SK-N-SH (cell line): ENCODE results near the gene RC3H2. TPM values are rescaled to one million over a fixed set of nuclear protein-coding genes. Genes with fewer than 3 reads are reported as not detected.
A peak's percentile ranks its signal among the peaks of the same experiment; 100 is the strongest.
"Not testable (repeated sequence)": the region's sequence is repeated elsewhere in the genome, so short reads cannot be mapped to it uniquely, and the experiment has no call there.

Source experiments
- CTCF ChIA-PET: fragments of 300-600, 350-600 bp; formaldehyde crosslinking; extraction: SDS; loops from one replicate; lab custom pipeline; 2021; lab: Yijun Ruan, JAX
- POLR2A ChIA-PET: fragments of 350-600 bp; sonication (Branson Sonifier 250); formaldehyde crosslinking; extraction: SDS; loops from one replicate; lab custom pipeline; 2020; ENCODE audit warnings: antibody characterized with exemption, inconsistent platforms; lab: Yijun Ruan, JAX
- DNase-seq: peaks from one replicate; pipeline ENCODE4 v3.0.0; 2012
- H2AFZ ChIP-seq: fragments of 200-600 bp; sonication (generic); 2 replicates; pipeline ENCODE4 v1.8.1; 2016; ENCODE audit warnings: antibody characterized with exemption, mild to moderate bottlenecking, low read depth
- H3F3A ChIP-seq: fragments of 200-600 bp; sonication (generic); replicated peaks from 2 replicates; pipeline ENCODE3; 2016; ENCODE audit warnings: antibody characterized with exemption, mild to moderate bottlenecking; ENCODE audit not compliant: insufficient read depth
- H3K27ac ChIP-seq, 2 experiments: fragments of 200-500 bp in 1 of 2; fragments of 200-600 bp in 1 of 2; sonication (Bioruptor generic) in 1 of 2; sonication (generic), shearing (Covaris generic) in 1 of 2; 2 replicates each; pipeline versions ENCODE4 v1.5.1 to v1.6.1; 2014 to 2016; ENCODE audit warnings: low read depth in 2 of 2, inconsistent platforms in 1 of 2, low read length in 1 of 2, mild to moderate bottlenecking in 1 of 2, mixed read lengths in 1 of 2
- H3K27me3 ChIP-seq: fragments of 200-600 bp; sonication (generic), shearing (Covaris generic); 2 replicates; pipeline ENCODE4 v1.6.1; 2016; ENCODE audit warnings: mixed run types; ENCODE audit not compliant: insufficient read depth
- H3K36me3 ChIP-seq, 2 experiments: fragments of 200-500 bp in 1 of 2; fragments of 200-600 bp in 1 of 2; sonication (Bioruptor generic) in 1 of 2; sonication (generic) in 1 of 2; replicated peaks in 1 of 2; 2 replicates each; pipeline versions ENCODE3 to v1.5.1; 2014 to 2016; ENCODE audit warnings: low read length in 1 of 2, mild to moderate bottlenecking in 1 of 2; ENCODE audit not compliant: insufficient read depth in 2 of 2, control insufficient read depth in 1 of 2
- H3K4me1 ChIP-seq, 2 experiments: fragments of 200-500 bp in 1 of 2; fragments of 200-600 bp in 1 of 2; sonication (Bioruptor generic) in 1 of 2; sonication (generic), shearing (Covaris generic) in 1 of 2; 2 replicates each; pipeline versions ENCODE4 v1.5.1 to v1.6.1; 2014 to 2016; ENCODE audit warnings: low read depth in 1 of 2, low read length in 1 of 2, mixed run types in 1 of 2; ENCODE audit not compliant: insufficient read depth in 2 of 2, control insufficient read depth in 1 of 2
- H3K4me2 ChIP-seq: fragments of 200-600 bp; sonication (generic), shearing (Covaris generic); 2 replicates; pipeline ENCODE4 v1.6.1; 2017; ENCODE audit warnings: mixed run types
- H3K4me3 ChIP-seq, 2 experiments: fragments of 200-500 bp in 1 of 2; fragments of 200-600 bp in 1 of 2; sonication (Bioruptor generic) in 1 of 2; sonication (generic), shearing (Covaris generic) in 1 of 2; 2 replicates each; pipeline versions ENCODE4 v1.5.1 to v1.8.1; 2014 to 2016; ENCODE audit warnings: low read depth in 2 of 2, inconsistent platforms in 1 of 2, low read length in 1 of 2, mild to moderate bottlenecking in 1 of 2, mixed read lengths in 1 of 2, moderate library complexity in 1 of 2
- H3K79me2 ChIP-seq: fragments of 200-600 bp; sonication (generic); 2 replicates; pipeline ENCODE4 v1.8.1; 2017; ENCODE audit warnings: mild to moderate bottlenecking; ENCODE audit not compliant: insufficient read depth
- H3K9ac ChIP-seq: fragments of 200-600 bp; sonication (generic); 2 replicates; pipeline ENCODE4 v1.6.1; 2017; ENCODE audit warnings: mixed run types
- H3K9me2 ChIP-seq: fragments of 200-600 bp; sonication (generic); 2 replicates; pipeline ENCODE4 v1.6.1; 2017; ENCODE audit warnings: mixed run types
- H3K9me3 ChIP-seq: fragments of 200-600 bp; sonication (generic); 2 replicates; pipeline ENCODE4 v1.6.1; 2017; ENCODE audit warnings: mixed run types, mild to moderate bottlenecking, moderate library complexity
- H4K20me1 ChIP-seq: fragments of 200-600 bp; sonication (generic); 2 replicates; pipeline ENCODE4 v1.6.1; 2017; ENCODE audit warnings: mild to moderate bottlenecking, mixed run types; ENCODE audit not compliant: insufficient read depth
- EZH2phosphoT487 ChIP-seq: fragments of 200-600 bp; sonication (generic); IDR thresholded peaks from 2 replicates; pipeline ENCODE4 v1.6.1; 2017; ENCODE audit warnings: low read depth, mixed run types, mild to moderate bottlenecking, antibody characterized with exemption, moderate library complexity, borderline replicate concordance
- FOSL2 ChIP-seq: IDR thresholded peaks from 2 replicates; pipeline ENCODE4 v1.4.0; 2012; ENCODE audit warnings: low read depth, mild to moderate bottlenecking, moderate library complexity, borderline replicate concordance
- GABPA ChIP-seq: IDR thresholded peaks from 2 replicates; pipeline ENCODE4 v1.4.0; 2012; ENCODE audit warnings: low read depth, mild to moderate bottlenecking
- MXI1 ChIP-seq: IDR thresholded peaks from 2 replicates; pipeline ENCODE4 v1.6.1; 2012; ENCODE audit warnings: mild to moderate bottlenecking, low read depth, low read length, improper control_type of control experiment
- NFIC ChIP-seq: IDR thresholded peaks from 2 replicates; pipeline ENCODE4 v1.4.0; 2012; ENCODE audit warnings: borderline replicate concordance
- NRF1 ChIP-seq: IDR thresholded peaks from 2 replicates; pipeline ENCODE4 v1.6.1; 2012; ENCODE audit warnings: low read depth, mild to moderate bottlenecking, low read length
- RAD21 ChIP-seq: IDR thresholded peaks from 2 replicates; pipeline ENCODE4 v1.6.1; 2012; ENCODE audit warnings: mild to moderate bottlenecking, low read length
- RCOR1 ChIP-seq: fragments of 150-350 bp; IDR thresholded peaks from 2 replicates; pipeline ENCODE4 v1.6.1; 2017; ENCODE audit warnings: antibody characterized with exemption, low read length
- TCF12 ChIP-seq: IDR thresholded peaks from 2 replicates; pipeline ENCODE4 v1.4.0; 2012
- TEAD4 ChIP-seq: IDR thresholded peaks from 2 replicates; pipeline ENCODE4 v1.4.0; 2012; ENCODE audit warnings: mild to moderate bottlenecking, borderline replicate concordance; ENCODE audit not compliant: insufficient read depth
- WGBS: methylation state at CpG from one replicate; pipeline ENCODE4 v1.1.6; 2017; ENCODE audit warnings: low lambda C conversion rate; 5-methylcytosine and 5-hydroxymethylcytosine counted together
- polyA plus RNA-seq, 3 experiments: library from polyadenylated mRNA; depleted of rRNA; stranded (reverse); fragments of >200 nt; gene quantifications; 2 replicates each; pipeline ENCODE4 v1.2.3, GENCODE V29; 2012
- TF ChIP-seq, protein P1 (sequence below): IDR thresholded peaks from 2 replicates; pipeline ENCODE4 v1.4.0; 2012; ENCODE audit warnings: low read depth, borderline replicate concordance
- TF ChIP-seq, protein P2 (sequence below): fragments of 150-350 bp; IDR thresholded peaks from 2 replicates; pipeline ENCODE4 v1.6.1; 2017; ENCODE audit warnings: antibody characterized with exemption, low read length, low read depth, borderline replicate concordance

The RC3H2 gene
- polyA plus RNA-seq, 1 of the 3 experiments (the other 2 are of a cell fraction) = 12.4 TPM

DNA sequence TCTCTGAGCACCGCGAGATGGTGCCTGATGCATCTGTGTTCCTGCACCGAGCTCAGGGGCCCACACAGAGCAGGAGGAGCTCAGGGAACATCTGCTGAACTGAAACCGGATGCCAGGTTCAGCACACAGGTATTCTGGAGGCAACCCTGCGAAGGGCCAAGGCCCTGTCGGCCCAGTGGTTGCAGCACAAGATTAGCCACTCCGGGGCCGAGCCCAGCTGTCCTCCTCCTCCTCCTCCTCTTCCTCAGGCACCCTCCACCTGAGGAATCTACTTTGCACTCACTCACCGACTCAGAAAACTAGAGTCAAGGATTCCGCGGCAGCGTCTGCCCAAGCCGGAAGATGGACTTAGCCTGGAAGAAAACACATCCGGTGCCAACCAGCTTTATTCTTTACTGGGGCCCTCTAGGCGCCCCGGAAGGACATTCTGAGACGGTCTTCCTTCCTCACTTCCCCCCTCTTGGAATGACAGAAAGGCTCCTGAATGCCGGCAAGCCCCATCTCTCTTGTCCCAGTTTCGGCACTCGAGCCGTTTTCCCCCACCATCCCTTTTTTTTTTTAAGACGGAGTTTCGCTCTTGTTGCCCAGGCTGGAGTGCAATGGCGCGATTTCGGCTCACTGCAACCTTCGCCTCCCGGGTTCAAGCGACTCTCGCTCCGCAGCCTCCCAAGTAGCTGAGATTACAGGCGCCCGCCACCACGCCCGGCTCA, 8.0 kb upstream of the RC3H2 start, which contains the start of gene ZBTB6 (continued):
- TF ChIP-seq, protein P1, sequence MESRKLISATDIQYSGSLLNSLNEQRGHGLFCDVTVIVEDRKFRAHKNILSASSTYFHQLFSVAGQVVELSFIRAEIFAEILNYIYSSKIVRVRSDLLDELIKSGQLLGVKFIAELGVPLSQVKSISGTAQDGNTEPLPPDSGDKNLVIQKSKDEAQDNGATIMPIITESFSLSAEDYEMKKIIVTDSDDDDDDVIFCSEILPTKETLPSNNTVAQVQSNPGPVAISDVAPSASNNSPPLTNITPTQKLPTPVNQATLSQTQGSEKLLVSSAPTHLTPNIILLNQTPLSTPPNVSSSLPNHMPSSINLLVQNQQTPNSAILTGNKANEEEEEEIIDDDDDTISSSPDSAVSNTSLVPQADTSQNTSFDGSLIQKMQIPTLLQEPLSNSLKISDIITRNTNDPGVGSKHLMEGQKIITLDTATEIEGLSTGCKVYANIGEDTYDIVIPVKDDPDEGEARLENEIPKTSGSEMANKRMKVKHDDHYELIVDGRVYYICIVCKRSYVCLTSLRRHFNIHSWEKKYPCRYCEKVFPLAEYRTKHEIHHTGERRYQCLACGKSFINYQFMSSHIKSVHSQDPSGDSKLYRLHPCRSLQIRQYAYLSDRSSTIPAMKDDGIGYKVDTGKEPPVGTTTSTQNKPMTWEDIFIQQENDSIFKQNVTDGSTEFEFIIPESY = peak; percentile 68; the same call in 1 of the 2 replicates
- no peak; the same call in 1 of the 2 replicates for TF ChIP-seq RAD21
- no peak for TF ChIP-seq TEAD4
- TF ChIP-seq MXI1 = peak; percentile 29; the same call in 1 of the 2 replicates
- TF ChIP-seq TCF12 = peak; percentile 13; the same call in 1 of the 2 replicates
- peak; percentile 96 for TF ChIP-seq GABPA
- TF ChIP-seq NRF1 = no peak
- TF ChIP-seq, protein P2, sequence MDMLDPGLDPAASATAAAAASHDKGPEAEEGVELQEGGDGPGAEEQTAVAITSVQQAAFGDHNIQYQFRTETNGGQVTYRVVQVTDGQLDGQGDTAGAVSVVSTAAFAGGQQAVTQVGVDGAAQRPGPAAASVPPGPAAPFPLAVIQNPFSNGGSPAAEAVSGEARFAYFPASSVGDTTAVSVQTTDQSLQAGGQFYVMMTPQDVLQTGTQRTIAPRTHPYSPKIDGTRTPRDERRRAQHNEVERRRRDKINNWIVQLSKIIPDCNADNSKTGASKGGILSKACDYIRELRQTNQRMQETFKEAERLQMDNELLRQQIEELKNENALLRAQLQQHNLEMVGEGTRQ = no peak
- TF ChIP-seq FOSL2 = no peak
- TF ChIP-seq RCOR1 = peak; percentile 56; the same call in 1 of the 2 replicates
- TF ChIP-seq, all 33 proteins: peak for 12

DNA sequence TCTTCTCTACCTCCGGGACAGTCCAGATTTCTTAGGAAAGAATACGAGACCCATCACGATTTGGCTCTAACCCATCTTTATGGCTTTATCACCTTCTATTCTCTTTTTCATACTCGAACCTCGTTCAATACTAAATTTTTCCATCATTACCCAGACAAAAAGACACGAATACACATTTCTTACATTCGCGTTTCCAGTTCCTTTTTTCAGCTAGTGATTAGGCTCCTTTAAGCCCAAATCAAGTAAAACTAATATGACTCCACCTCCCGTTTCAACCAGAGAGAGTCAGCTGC, 7.5 kb upstream of the RC3H2 start:
- no peaks in the 10 kb centered on the region for H3K9me2 ChIP-seq
- CTCF ChIA-PET = interaction anchor here (0.8 to 1.8 kb wide), 3 partner anchors 17 to 78 kb away, joined by 3 to 5 read pairs (median 5); partner anchors contain the start of gene ZBTB26
- peak overlapping the region; percentile 78 for H3K9ac ChIP-seq
- peak overlapping the region; percentile 86 for H2AFZ ChIP-seq
- TF ChIP-seq, protein P1 = no peak
- TF ChIP-seq NFIC = no peak
- no peak for TF ChIP-seq EZH2phosphoT487
- H3K27me3 ChIP-seq = no peaks in the 10 kb centered on the region
- H3K27ac ChIP-seq = peak overlapping the region; percentile 86 to 96
- H3K79me2 ChIP-seq = peaks cover 60% of the 10 kb centered on the region
- H4K20me1 ChIP-seq = no peaks in the 10 kb centered on the region
- H3K36me3 ChIP-seq = peaks cover 42 to 47% of the 10 kb centered on the region in 2 experiments
- H3K4me3 ChIP-seq = peak overlapping the region; percentile 72 to 93
- peaks cover 44% of the 10 kb centered on the region for H3F3A ChIP-seq
- no peak for DNase-seq
- no peaks in the 10 kb centered on the region for H3K9me3 ChIP-seq
- under 1% methylated on average over 9 of the region's 9 CpGs for WGBS
- H3K4me1 ChIP-seq = peaks cover 0 to 7% of the 10 kb centered on the region in 2 experiments; a peak in 2 of 4 replicates
- POLR2A ChIA-PET = interaction anchor here (1.4 to 2.5 kb wide), 3 partner anchors 18 to 84 kb away, joined by 4 to 18 read pairs (median 14); partner anchors contain the start of genes PDCL, RABGAP1 and ZBTB26
- peak overlapping the region; percentile 67 for H3K4me2 ChIP-seq

DNA sequence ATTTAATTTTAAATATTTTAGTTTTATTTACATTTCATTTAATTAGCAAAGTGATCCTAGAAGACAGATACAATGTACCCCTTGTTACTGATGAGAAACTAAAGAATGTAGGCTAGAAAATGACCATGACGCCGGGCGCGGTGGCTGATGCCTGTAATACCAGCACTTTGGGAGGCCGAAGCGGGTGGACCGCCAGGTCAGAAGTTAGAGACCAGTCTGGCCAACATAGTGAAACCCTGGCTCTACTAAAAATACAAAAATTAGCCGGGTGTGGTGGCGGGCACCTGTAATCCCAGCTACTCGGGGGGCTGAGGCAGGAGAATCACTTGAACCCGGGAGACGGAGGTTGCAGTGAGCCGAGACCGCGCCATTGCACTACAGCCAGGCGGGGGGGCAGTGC, 963 bp upstream of the RC3H2 start:
- H3K27me3 ChIP-seq, H4K20me1 ChIP-seq, H3K4me3 ChIP-seq, H3K9me3 ChIP-seq, DNase-seq, POLR2A ChIA-PET, CTCF ChIA-PET, H3K4me1 ChIP-seq, H3K9me2 ChIP-seq: not testable (repeated sequence)
- WGBS = 95% methylated on average over 16 of the region's 16 CpGs
- H3K27ac ChIP-seq = peak overlapping the region; percentile 78 to 89; a peak in 3 of 4 replicates
- peaks cover 26% of the 10 kb centered on the region for H3F3A ChIP-seq
- H3K36me3 ChIP-seq = peaks cover 33 to 37% of the 10 kb centered on the region in 2 experiments
- H3K79me2 ChIP-seq = peaks cover 66% of the 10 kb centered on the region
- H3K4me2 ChIP-seq = peak overlapping the region; percentile 65; the same call in 1 of the 2 replicates
- H3K9ac ChIP-seq = peak overlapping the region; percentile 59; the same call in 1 of the 2 replicates
- peak overlapping the region; percentile 69 for H2AFZ ChIP-seq
